ENCODE measurements around the gene TCF23.

Gene TCF23

GRCh38 chr2:27148801-27149439 lies at the start of gene TCF23:
TSS of gene TCF23 (plus strand) at chr2:27149004. CDS start at chr2:27149134, 130 bp downstream.
- Histone ChIP-seq H3K4me3 (ENCODE audit: low read length) (no peak within 1 kb of the TSS), H4K20me1 (ENCODE audit: control insufficient read depth, insufficient read depth, low read depth, low read length) (no peaks in the 10 kb centered on the region), H3K9me3 (ENCODE audit: control insufficient read depth, insufficient read depth, low read length) (no peaks in the 10 kb centered on the region), H3K4me2 (ENCODE audit: low read length) (no peak within 1 kb of the TSS), H3F3A (ENCODE audit: control insufficient read depth, insufficient read depth) (no peaks in the 10 kb centered on the region), H3K9me2 (replicated peaks; ENCODE audit: control insufficient read depth, low read length) (no peaks in the 10 kb centered on the region), H3K36me3 (ENCODE audit: control insufficient read depth, low read length) (no peaks in the 10 kb centered on the region), H3K79me2 (ENCODE audit: control insufficient read depth, low read length) (no peaks in the 10 kb centered on the region), H3K27me3 (ENCODE audit: control insufficient read depth, low read length) (peaks cover 4% of the 10 kb centered on the region; the same call in 1 of the 2 replicates), H3K4me1 (ENCODE audit: control insufficient read depth, low read length) (no peaks in the 10 kb centered on the region), H3K27ac (ENCODE audit: low read depth, low read length) (no peak within 1 kb of the TSS)
- TF ChIP-seq CTCF (IDR thresholded peaks at IDR 0.05; ENCODE audit: low read depth, low read length, poor library complexity, severe bottlenecking) (no peak), EZH2phosphoT487 (IDR thresholded peaks at IDR 0.05; ENCODE audit: borderline replicate concordance, low read length) (no peak)

- no peaks in the 10 kb centered on the region for H3K9me2 ChIP-seq (replicated peaks; ENCODE audit: control insufficient read depth, low read length)
- H3K79me2 ChIP-seq (ENCODE audit: control insufficient read depth, low read length): no peaks in the 10 kb centered on the region
- H3K9me3 ChIP-seq (ENCODE audit: control insufficient read depth, insufficient read depth, low read length): no peaks in the 10 kb centered on the region
- H3K4me3 ChIP-seq (ENCODE audit: low read length): no peak overlapping the region
- TF ChIP-seq CTCF (IDR thresholded peaks at IDR 0.05; ENCODE audit: low read depth, low read length, poor library complexity, severe bottlenecking) (no peak), EZH2phosphoT487 (IDR thresholded peaks at IDR 0.05; ENCODE audit: borderline replicate concordance, low read length) (no peak)
- H4K20me1 ChIP-seq (ENCODE audit: control insufficient read depth, insufficient read depth, low read depth, low read length): no peaks in the 10 kb centered on the region
- peaks cover 11% of the 10 kb centered on the region for H3K4me1 ChIP-seq (ENCODE audit: control insufficient read depth, low read length)
- H3F3A ChIP-seq (ENCODE audit: control insufficient read depth, insufficient read depth): no peaks in the 10 kb centered on the region
- H3K36me3 ChIP-seq (ENCODE audit: control insufficient read depth, low read length): no peaks in the 10 kb centered on the region
- no peak overlapping the region for H3K27ac ChIP-seq (ENCODE audit: low read depth, low read length)
- no peaks in the 10 kb centered on the region for H3K27me3 ChIP-seq (ENCODE audit: control insufficient read depth, low read length)
- no peak overlapping the region for H3K4me2 ChIP-seq (ENCODE audit: low read length)
Measured at GRCh38 chr2:27099334-27099955, 49.4 kb upstream of the TCF23 start.

- Histone ChIP-seq H3K4me3 (ENCODE audit: low read length) (no peak overlapping the region), H3K27ac (ENCODE audit: low read depth, low read length) (no peak overlapping the region), H3K36me3 (ENCODE audit: control insufficient read depth, low read length) (no peaks in the 10 kb centered on the region), H3K4me1 (ENCODE audit: control insufficient read depth, low read length) (peaks cover 11% of the 10 kb centered on the region), H3K4me2 (ENCODE audit: low read length) (no peak overlapping the region), H3K9me3 (ENCODE audit: control insufficient read depth, insufficient read depth, low read length) (no peaks in the 10 kb centered on the region), H3F3A (ENCODE audit: control insufficient read depth, insufficient read depth) (no peaks in the 10 kb centered on the region), H3K9me2 (replicated peaks; ENCODE audit: control insufficient read depth, low read length) (no peaks in the 10 kb centered on the region), H4K20me1 (ENCODE audit: control insufficient read depth, insufficient read depth, low read depth, low read length) (no peaks in the 10 kb centered on the region), H3K79me2 (ENCODE audit: control insufficient read depth, low read length) (no peaks in the 10 kb centered on the region), H3K27me3 (ENCODE audit: control insufficient read depth, low read length) (no peaks in the 10 kb centered on the region)
- TF ChIP-seq EZH2phosphoT487 (IDR thresholded peaks at IDR 0.05; ENCODE audit: borderline replicate concordance, low read length): no peak
- TF ChIP-seq CTCF (IDR thresholded peaks at IDR 0.05; ENCODE audit: low read depth, low read length, poor library complexity, severe bottlenecking): no peak
Measured at GRCh38 chr2:27100036-27100435, 48.8 kb upstream of the TCF23 start.
